Neuronal stem cell (in vitro differentiated cells): ENCODE data around the gene ZNF385B.
"Not testable (repeated sequence)": the region's sequence is repeated elsewhere in the genome, so short reads cannot be mapped to it uniquely, and the experiment has no call there.

Experiments used
- DNase-seq: peaks from one replicate; pipeline ENCODE4 v3.0.0-alpha.2; 2013; ENCODE audit warnings: low spot score
- H2AFZ ChIP-seq: one replicate; pipeline ENCODE4 v1.6.1; 2013; ENCODE audit warnings: mild to moderate bottlenecking, low read length, inconsistent platforms
- H2AK5ac ChIP-seq: 2 replicates; pipeline ENCODE4 v1.6.1; 2013; ENCODE audit warnings: low read depth, mild to moderate bottlenecking, inconsistent platforms, low read length, moderate library complexity, mixed read lengths
- H2BK120ac ChIP-seq: 2 replicates; pipeline ENCODE4 v1.6.1; 2013; ENCODE audit warnings: low read depth, mild to moderate bottlenecking, inconsistent platforms, low read length, moderate library complexity, mixed read lengths
- H2BK12ac ChIP-seq: one replicate; pipeline ENCODE4 v1.6.1; 2013; ENCODE audit warnings: low read length, inconsistent platforms
- H2BK15ac ChIP-seq: 2 replicates; pipeline ENCODE4 v1.6.1; 2013; ENCODE audit warnings: mild to moderate bottlenecking, low read length, inconsistent platforms, mixed read lengths
- H2BK5ac ChIP-seq: one replicate; pipeline ENCODE4 v1.6.1; 2013; ENCODE audit warnings: inconsistent platforms, mild to moderate bottlenecking, low read length, moderate library complexity
- H3K14ac ChIP-seq: one replicate; pipeline ENCODE4 v1.6.1; 2013; ENCODE audit warnings: low read length, inconsistent platforms
- H3K18ac ChIP-seq: 2 replicates; pipeline ENCODE4 v1.6.1; 2013; ENCODE audit warnings: low read length, inconsistent platforms
- H3K23ac ChIP-seq: 2 replicates; pipeline ENCODE4 v1.6.1; 2013; ENCODE audit warnings: low read depth, mild to moderate bottlenecking, mixed read lengths, low read length, inconsistent platforms; ENCODE audit not compliant: poor library complexity
- H3K27ac ChIP-seq: replicated peaks from 3 replicates; pipeline ENCODE4 v1.5.1; 2013; ENCODE audit warnings: low read length, inconsistent platforms
- H3K27me3 ChIP-seq, 3 experiments: 2 replicates each; pipeline ENCODE4 v1.6.1; 2013; ENCODE audit warnings: low read length in 3 of 3, mild to moderate bottlenecking in 2 of 3, inconsistent platforms in 1 of 3, low read depth in 1 of 3, mixed read lengths in 1 of 3, moderate library complexity in 1 of 3; ENCODE audit not compliant: control insufficient read depth in 3 of 3, insufficient read depth in 3 of 3
- H3K36me3 ChIP-seq, 2 donors: replicated peaks in 1 of 2; 2 replicates each; pipeline ENCODE4 v1.6.1; 2013; ENCODE audit warnings: low read length in 2 of 2; ENCODE audit not compliant: control insufficient read depth in 2 of 2, insufficient read depth in 2 of 2
- H3K4ac ChIP-seq: 2 replicates; pipeline ENCODE4 v1.6.1; 2013; ENCODE audit warnings: inconsistent platforms, mild to moderate bottlenecking, low read length, moderate library complexity
- H3K4me1 ChIP-seq, 2 donors: 1 replicate in 1 of 2; 2 replicates in 1 of 2; pipeline ENCODE4 v1.6.1; 2013; ENCODE audit warnings: low read length in 2 of 2, low read depth in 1 of 2; ENCODE audit not compliant: control insufficient read depth in 2 of 2, insufficient read depth in 1 of 2
- H3K4me2 ChIP-seq: one replicate; pipeline ENCODE4 v1.6.1; 2013; ENCODE audit warnings: mild to moderate bottlenecking, low read length, inconsistent platforms; ENCODE audit not compliant: insufficient read depth, poor library complexity, severe bottlenecking
- H3K4me3 ChIP-seq, 2 donors: 2 replicates each; pipeline ENCODE4 v1.5.1; 2013; ENCODE audit warnings: low read length in 2 of 2, mild to moderate bottlenecking in 2 of 2, inconsistent platforms in 1 of 2, moderate library complexity in 1 of 2
- H3K79me1 ChIP-seq: one replicate; pipeline ENCODE4 v1.6.1; 2013; ENCODE audit warnings: low read depth, mild to moderate bottlenecking, inconsistent platforms, low read length, moderate library complexity
- H3K9ac ChIP-seq: one replicate; pipeline ENCODE4 v1.6.1; 2013; ENCODE audit warnings: mild to moderate bottlenecking, low read depth, low read length, inconsistent platforms; ENCODE audit not compliant: poor library complexity
- H3K9me3 ChIP-seq, 2 donors: replicated peaks in 1 of 2; 2 replicates each; pipeline versions ENCODE3 to v1.6.1; 2013; ENCODE audit warnings: low read length in 2 of 2, mild to moderate bottlenecking in 2 of 2, inconsistent platforms in 1 of 2, low read depth in 1 of 2, mixed read lengths in 1 of 2, moderate library complexity in 1 of 2; ENCODE audit not compliant: control insufficient read depth in 2 of 2, insufficient read depth in 1 of 2
- H4K8ac ChIP-seq: one replicate; pipeline ENCODE4 v1.6.1; 2013; ENCODE audit warnings: low read depth, mild to moderate bottlenecking, inconsistent platforms, low read length, moderate library complexity
- H4K91ac ChIP-seq: one replicate; pipeline ENCODE4 v1.6.1; 2013; ENCODE audit warnings: low read length, low read depth, mild to moderate bottlenecking, inconsistent platforms; ENCODE audit not compliant: poor library complexity
- WGBS, 2 donors: extraction: QIAGEN DNeasy Blood & Tissue Kit; methylation state at CpG; one replicate each; pipeline ENCODE4 v1.1.7; 2013; ENCODE audit warnings: missing lambda C conversion rate in 2 of 2, mixed read lengths in 1 of 2; ENCODE audit not compliant: insufficient read length in 2 of 2, insufficient replicate concordance in 1 of 2; ENCODE audit errors: extremely low coverage in 2 of 2; 5-methylcytosine and 5-hydroxymethylcytosine counted together

The ZNF385B gene

GRCh38 chr2:179642462-179642861, 218.9 kb downstream of the ZNF385B start:
- no peak overlapping the region for H3K9ac ChIP-seq
- no peak overlapping the region for H3K14ac ChIP-seq
- no peak overlapping the region for H3K4me2 ChIP-seq
- H3K79me1 ChIP-seq, result peaks cover 3% of the 10 kb centered on the region
- H3K27me3 ChIP-seq, result no peaks in the 10 kb centered on the region
- no peak for DNase-seq
- H3K4me3 ChIP-seq, result no peak overlapping the region
- peaks cover 5 to 6% of the 10 kb centered on the region in 2 donors for H3K4me1 ChIP-seq
- no peaks in the 10 kb centered on the region for H3K36me3 ChIP-seq
- no peak overlapping the region for H4K8ac ChIP-seq
- no peak overlapping the region for H2BK12ac ChIP-seq
- no peak overlapping the region for H3K27ac ChIP-seq
- no peak overlapping the region for H2BK15ac ChIP-seq
- no peak overlapping the region for H4K91ac ChIP-seq
- H3K18ac ChIP-seq, result no peak overlapping the region
- no peak overlapping the region for H2AFZ ChIP-seq
- no peak overlapping the region for H2BK5ac ChIP-seq
- no peak overlapping the region for H2AK5ac ChIP-seq
- WGBS, 2 donors, result no CpG with 5 or more reads among the region's 2 CpGs
- H3K23ac ChIP-seq, result no peak overlapping the region
- H3K4ac ChIP-seq, result no peak overlapping the region
- H2BK120ac ChIP-seq, result no peak overlapping the region
- no peaks in the 10 kb centered on the region for H3K9me3 ChIP-seq

DNA sequence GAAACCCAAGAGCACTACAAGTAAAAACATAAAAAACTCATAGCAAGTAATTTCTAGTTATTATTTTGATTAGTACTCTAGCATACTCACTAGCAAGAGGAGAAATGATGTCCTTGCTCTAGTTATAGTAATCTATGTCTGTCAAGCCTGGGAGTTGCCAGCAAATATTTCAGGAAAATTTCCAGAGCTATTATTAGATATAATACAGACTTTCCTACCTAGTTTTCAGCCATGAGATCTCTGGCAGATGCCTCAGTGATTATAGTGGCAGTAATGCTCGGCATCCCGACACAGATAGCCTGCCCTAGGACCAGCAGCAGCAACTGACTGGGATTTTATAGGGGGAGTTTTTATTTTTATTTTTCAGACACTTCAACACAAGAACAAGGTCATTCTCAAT, 224.4 kb downstream of the ZNF385B start:
- H4K8ac ChIP-seq, result no peak overlapping the region
- no peak overlapping the region for H2BK120ac ChIP-seq
- no CpG with 5 or more reads among the region's 2 CpGs for WGBS, 2 donors
- H3K36me3 ChIP-seq, result no peaks in the 10 kb centered on the region
- H3K4ac ChIP-seq, result no peak overlapping the region
- H3K79me1 ChIP-seq, result no peaks in the 10 kb centered on the region
- H3K4me1 ChIP-seq, result no peaks in the 10 kb centered on the region
- no peak overlapping the region for H3K4me3 ChIP-seq
- H3K27me3 ChIP-seq, result no peaks in the 10 kb centered on the region
- H3K23ac ChIP-seq, result no peak overlapping the region
- no peak overlapping the region for H3K4me2 ChIP-seq
- no peak for DNase-seq
- H2AFZ ChIP-seq, result no peak overlapping the region
- H3K18ac ChIP-seq, result no peak overlapping the region
- H2BK15ac ChIP-seq, result no peak overlapping the region
- no peak overlapping the region for H2BK5ac ChIP-seq
- H3K9ac ChIP-seq, result no peak overlapping the region
- H3K9me3 ChIP-seq, result no peaks in the 10 kb centered on the region
- H2AK5ac ChIP-seq, result no peak overlapping the region
- no peak overlapping the region for H3K14ac ChIP-seq
- H3K27ac ChIP-seq, result no peak overlapping the region
- no peak overlapping the region for H4K91ac ChIP-seq
- H2BK12ac ChIP-seq, result no peak overlapping the region

DNA sequence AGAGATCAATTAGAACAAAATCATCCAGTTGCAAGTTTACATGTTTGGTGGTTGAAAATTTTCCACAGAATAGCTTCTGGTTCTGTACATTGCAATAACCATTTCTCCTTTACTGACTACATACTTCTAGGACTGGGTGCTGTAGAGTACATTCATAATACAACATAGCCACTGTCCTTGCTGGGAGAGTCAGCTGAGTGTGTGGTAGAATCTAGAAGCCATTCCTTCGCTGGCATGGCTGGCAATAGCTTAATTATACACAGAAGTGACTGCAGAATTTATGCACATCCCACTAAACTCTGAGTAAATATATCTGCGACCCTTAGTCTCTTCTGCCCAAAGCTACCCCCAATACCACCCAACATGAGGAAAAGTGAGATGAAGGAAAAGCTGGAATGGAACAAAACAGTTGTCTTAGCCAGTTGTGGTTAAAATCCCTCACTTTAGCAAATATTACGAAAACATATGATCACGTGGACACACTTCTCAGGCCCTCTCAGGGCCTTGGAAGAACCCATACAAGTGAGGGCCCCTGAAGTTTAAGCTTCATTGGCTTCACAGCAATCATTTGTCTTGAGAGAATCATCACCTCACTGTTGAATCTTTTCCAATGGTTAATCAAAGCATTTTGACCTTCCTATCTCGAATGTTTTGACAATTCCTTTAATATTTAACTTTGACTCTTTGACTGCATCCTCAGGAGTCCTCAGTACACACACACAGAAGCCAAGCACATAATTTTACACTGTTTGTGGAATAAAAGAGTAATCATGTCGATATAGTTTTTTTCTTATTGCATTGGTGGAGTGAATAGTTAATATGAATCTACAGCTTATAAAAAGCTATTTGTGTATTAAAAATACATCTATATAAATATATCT, 225.1 kb downstream of the ZNF385B start:
- no peak overlapping the region for H2BK5ac ChIP-seq
- H4K91ac ChIP-seq, result no peak overlapping the region
- no peak overlapping the region for H4K8ac ChIP-seq
- H3K4me1 ChIP-seq, result no peaks in the 10 kb centered on the region
- H2BK120ac ChIP-seq, result no peak overlapping the region
- no peak overlapping the region for H2BK12ac ChIP-seq
- WGBS, 2 donors, result no CpG with 5 or more reads among the region's 6 CpGs
- no peak overlapping the region for H3K14ac ChIP-seq
- no peak overlapping the region for H3K4me2 ChIP-seq
- H3K79me1 ChIP-seq, result no peaks in the 10 kb centered on the region
- H3K27ac ChIP-seq, result no peak overlapping the region
- no peak overlapping the region for H2AFZ ChIP-seq
- no peak overlapping the region for H3K9ac ChIP-seq
- no peak overlapping the region for H3K4ac ChIP-seq
- no peaks in the 10 kb centered on the region for H3K36me3 ChIP-seq
- no peak overlapping the region for H3K18ac ChIP-seq
- H3K9me3 ChIP-seq, result no peaks in the 10 kb centered on the region
- no peaks in the 10 kb centered on the region for H3K27me3 ChIP-seq
- no peak overlapping the region for H2BK15ac ChIP-seq
- no peak for DNase-seq
- H3K23ac ChIP-seq, result no peak overlapping the region
- H2AK5ac ChIP-seq, result no peak overlapping the region
- H3K4me3 ChIP-seq, result no peak overlapping the region

DNA sequence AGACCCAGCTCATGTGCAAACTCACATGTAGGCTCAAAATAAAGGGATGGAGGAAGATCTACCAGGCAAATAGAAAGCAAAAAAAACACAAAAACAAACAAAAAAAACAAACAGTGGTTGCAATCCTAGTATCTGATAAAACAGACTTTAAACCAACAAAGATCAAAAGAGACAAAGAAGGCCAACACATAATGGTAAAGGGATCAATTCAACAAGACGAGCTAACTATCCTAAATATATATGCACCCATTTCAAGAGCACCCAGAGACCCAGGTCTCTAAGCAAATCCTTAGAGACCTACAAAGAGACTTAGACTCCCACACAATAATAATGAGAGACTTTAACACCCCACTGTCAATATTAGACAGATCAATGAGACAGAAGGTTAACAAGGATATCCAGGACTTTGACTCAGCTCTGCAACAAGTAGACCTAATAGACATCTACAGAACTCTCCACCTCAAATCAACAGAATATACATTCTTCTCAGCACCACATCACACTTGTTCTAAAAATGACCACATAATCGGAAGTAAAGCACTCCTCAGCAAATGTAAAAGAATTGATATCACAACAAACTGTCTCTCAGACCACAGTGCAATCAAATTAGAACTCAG, 229.5 kb downstream of the ZNF385B start:
- H2BK120ac ChIP-seq, H3K4me2 ChIP-seq: not testable (repeated sequence)

More for the DNA sequence above, 229.5 kb downstream of the ZNF385B start:
- H3K79me1 ChIP-seq, H2BK5ac ChIP-seq, H3K14ac ChIP-seq, H3K18ac ChIP-seq, H3K4ac ChIP-seq, H3K23ac ChIP-seq, H2BK15ac ChIP-seq, H3K9ac ChIP-seq, H3K27me3 ChIP-seq, H2BK12ac ChIP-seq, H3K4me1 ChIP-seq, H4K8ac ChIP-seq, H3K4me3 ChIP-seq, H3K27ac ChIP-seq, H3K36me3 ChIP-seq, H2AK5ac ChIP-seq, H2AFZ ChIP-seq, H4K91ac ChIP-seq, H3K9me3 ChIP-seq, DNase-seq: not testable (repeated sequence)
- no CpG with 5 or more reads among the region's 2 CpGs for WGBS, 2 donors
